H9 (cell line): ENCODE measurements around the gene NOP9. TPM values are rescaled to one million over a fixed set of nuclear protein-coding genes. Genes with fewer than 3 reads are reported as not detected.

Experiments used
- DNase-seq: peaks from one replicate; pipeline ENCODE4 v3.0.0-alpha.2; 2017
- H2AFZ ChIP-seq: one replicate; pipeline ENCODE4 v1.6.1; 2013; ENCODE audit warnings: mild to moderate bottlenecking, low read length, control low read depth, moderate library complexity
- H2AK5ac ChIP-seq: 2 replicates; pipeline ENCODE4 v1.6.1; 2013; ENCODE audit warnings: low read length, control low read depth, mixed read lengths; ENCODE audit not compliant: insufficient read length
- H2BK120ac ChIP-seq: one replicate; pipeline ENCODE4 v1.6.1; 2013; ENCODE audit warnings: low read depth, mild to moderate bottlenecking, low read length, control low read depth, inconsistent platforms; ENCODE audit not compliant: poor library complexity, severe bottlenecking
- H2BK12ac ChIP-seq: 2 replicates; pipeline ENCODE4 v1.6.1; 2013; ENCODE audit warnings: low read length, control low read depth, mixed read lengths, low read depth; ENCODE audit not compliant: insufficient read length
- H2BK15ac ChIP-seq: 2 replicates; pipeline ENCODE4 v1.6.1; 2013; ENCODE audit warnings: low read depth, low read length, control low read depth
- H2BK20ac ChIP-seq: one replicate; pipeline ENCODE4 v1.6.1; 2013; ENCODE audit warnings: low read depth, mild to moderate bottlenecking, low read length, control low read depth, inconsistent platforms; ENCODE audit not compliant: poor library complexity, severe bottlenecking
- H2BK5ac ChIP-seq: 2 replicates; pipeline ENCODE4 v1.6.1; 2013; ENCODE audit warnings: low read length, control low read depth, mixed read lengths; ENCODE audit not compliant: insufficient read length
- H3K14ac ChIP-seq: 2 replicates; pipeline ENCODE4 v1.6.1; 2013; ENCODE audit warnings: low read length, control low read depth; ENCODE audit not compliant: insufficient read depth
- H3K18ac ChIP-seq: 2 replicates; pipeline ENCODE4 v1.6.1; 2013; ENCODE audit warnings: low read depth, mild to moderate bottlenecking, mixed read lengths, low read length, control low read depth; ENCODE audit not compliant: insufficient read length
- H3K23ac ChIP-seq: 2 replicates; pipeline ENCODE4 v1.6.1; 2013; ENCODE audit warnings: low read length, control low read depth, mixed read lengths, low read depth; ENCODE audit not compliant: insufficient read length
- H3K23me2 ChIP-seq: 2 replicates; pipeline ENCODE4 v1.6.1; 2013; ENCODE audit warnings: low read depth, mild to moderate bottlenecking, mixed read lengths, low read length, control low read depth; ENCODE audit not compliant: insufficient read length, poor library complexity, severe bottlenecking
- H3K27ac ChIP-seq: 2 replicates; pipeline ENCODE4 v1.5.1; 2013; ENCODE audit warnings: low read length, control low read depth, mixed read lengths, low read depth; ENCODE audit not compliant: insufficient read length
- H3K27me3 ChIP-seq: 2 replicates; pipeline ENCODE4 v1.6.1; 2013; ENCODE audit warnings: low read length, control low read depth, inconsistent platforms; ENCODE audit not compliant: insufficient read depth
- H3K4ac ChIP-seq: 2 replicates; pipeline ENCODE4 v1.6.1; 2013; ENCODE audit warnings: low read depth, mild to moderate bottlenecking, control low read depth, inconsistent platforms, low read length, moderate library complexity
- H3K4me1 ChIP-seq: 2 replicates; pipeline ENCODE4 v1.6.1; 2013; ENCODE audit warnings: low read length, control low read depth, inconsistent platforms; ENCODE audit not compliant: insufficient read depth
- H3K4me2 ChIP-seq: 2 replicates; pipeline ENCODE4 v1.6.1; 2013; ENCODE audit warnings: low read length, control low read depth, mixed read lengths; ENCODE audit not compliant: insufficient read length, insufficient read depth
- H3K56ac ChIP-seq: 2 replicates; pipeline ENCODE4 v1.6.1; 2013; ENCODE audit warnings: low read depth, mild to moderate bottlenecking, mixed read lengths, low read length, control low read depth; ENCODE audit not compliant: insufficient read length
- H3K79me1 ChIP-seq: 2 replicates; pipeline ENCODE4 v1.6.1; 2013; ENCODE audit warnings: low read depth, mild to moderate bottlenecking, moderate library complexity, low read length, control low read depth, inconsistent platforms; ENCODE audit not compliant: insufficient read depth, poor library complexity, severe bottlenecking
- H3K79me2 ChIP-seq: 2 replicates; pipeline ENCODE4 v1.6.1; 2013; ENCODE audit warnings: low read length, control low read depth, inconsistent platforms; ENCODE audit not compliant: insufficient read depth
- H3K9ac ChIP-seq: 2 replicates; pipeline ENCODE4 v1.6.1; 2013; ENCODE audit warnings: low read length, control low read depth, mixed read lengths; ENCODE audit not compliant: insufficient read length; ENCODE audit errors: extremely low read depth
- H3K9me3 ChIP-seq: one replicate; pipeline ENCODE4 v1.6.1; 2013; ENCODE audit warnings: low read depth, low read length, inconsistent platforms; ENCODE audit not compliant: control insufficient read depth
- H3T11ph ChIP-seq: one replicate; pipeline ENCODE4 v1.6.1; 2013; ENCODE audit warnings: mild to moderate bottlenecking, low read length, control low read depth, inconsistent platforms
- H4K20me1 ChIP-seq: one replicate; pipeline ENCODE4 v1.6.1; 2013; ENCODE audit not compliant: control insufficient read depth, insufficient read length, insufficient read depth
- H4K5ac ChIP-seq: 2 replicates; pipeline ENCODE4 v1.6.1; 2013; ENCODE audit warnings: low read depth, mild to moderate bottlenecking, mixed read lengths, low read length, control low read depth; ENCODE audit not compliant: insufficient read length
- H4K8ac ChIP-seq: replicated peaks from 2 replicates; pipeline ENCODE4 v1.6.1; 2013; ENCODE audit warnings: low read length, control low read depth, mixed read lengths, low read depth; ENCODE audit not compliant: insufficient read length
- H4K91ac ChIP-seq: 2 replicates; pipeline ENCODE4 v1.6.1; 2013; ENCODE audit warnings: low read depth, mild to moderate bottlenecking, moderate library complexity, mixed read lengths, low read length, control low read depth; ENCODE audit not compliant: insufficient read length
- H3K27ac Mint-ChIP-seq, 3 experiments: 2 replicates in 2 of 3; 3 replicates in 1 of 3; pipeline ENCODE4 v1.8.0; 2020 to 2021; ENCODE audit warnings: mixed read lengths in 3 of 3, mild to moderate bottlenecking in 1 of 3, moderate library complexity in 1 of 3
- H3K27me3 Mint-ChIP-seq: 2 replicates; pipeline ENCODE4 v1.8.0; 2021; ENCODE audit warnings: low read depth, mild to moderate bottlenecking, moderate library complexity, mixed read lengths
- H3K36me3 Mint-ChIP-seq, 3 experiments: 2 replicates in 2 of 3; 3 replicates in 1 of 3; pipeline ENCODE4 v1.8.0; 2020 to 2021; ENCODE audit warnings: low read depth in 3 of 3, mixed read lengths in 3 of 3; ENCODE audit not compliant: insufficient read depth in 1 of 3
- H3K4me1 Mint-ChIP-seq, 2 experiments: 2 replicates each; pipeline ENCODE4 v1.8.0; 2020; ENCODE audit warnings: mixed read lengths in 2 of 2
- H3K4me3 Mint-ChIP-seq, 2 experiments: 2 replicates in 1 of 2; 3 replicates in 1 of 2; pipeline ENCODE4 v1.8.0; 2020 to 2021; ENCODE audit warnings: mild to moderate bottlenecking in 2 of 2, mixed read lengths in 2 of 2, moderate library complexity in 1 of 2
- H3K9me3 Mint-ChIP-seq, 2 experiments: 2 replicates in 1 of 2; 3 replicates in 1 of 2; pipeline ENCODE4 v1.8.0; 2020; ENCODE audit warnings: mild to moderate bottlenecking in 2 of 2, mixed read lengths in 2 of 2, moderate library complexity in 1 of 2
- CTCF ChIP-seq: fragments of 200-600 bp; sonication (generic); conservative IDR thresholded peaks from 3 replicates; pipeline ENCODE4 v1.8.0; 2021; ENCODE audit warnings: antibody characterized with exemption, mild to moderate bottlenecking
- WGBS: extraction: QIAGEN DNeasy Blood & Tissue Kit; methylation state at CpG from one replicate; pipeline ENCODE4 v1.1.7; 2013; ENCODE audit warnings: missing lambda C conversion rate, low lambda C conversion rate, mixed read lengths; ENCODE audit not compliant: insufficient read length; ENCODE audit errors: extremely low coverage; 5-methylcytosine and 5-hydroxymethylcytosine counted together
- total RNA-seq: library from RNA; stranded (reverse); gene quantifications from 2 replicates; pipeline ENCODE4 v1.2.1, GENCODE V29; 2021

The NOP9 gene
- total RNA-seq, 1 experiment from 2014 or later, result 34.7 TPM

GRCh38 chr14:24348186-24348585 lies 48.5 kb downstream of the NOP9 start:
- no peak overlapping the region for H3K4ac ChIP-seq
- no peaks in the 10 kb centered on the region for H3K4me1 ChIP-seq
- H4K5ac ChIP-seq, result no peak overlapping the region
- no peak overlapping the region for H3K9ac ChIP-seq
- Mint-ChIP-seq H3K4me1 (peaks cover 0 to 6% of the 10 kb centered on the region in 2 experiments; a peak in 2 of 4 replicates), H3K27me3 (peaks cover 86% of the 10 kb centered on the region), H3K4me3 (no peak overlapping the region), H3K36me3 (no peaks in the 10 kb centered on the region), H3K27ac (no peak overlapping the region), H3K9me3 (no peaks in the 10 kb centered on the region)
- H3K79me1 ChIP-seq, result no peaks in the 10 kb centered on the region
- no peak for DNase-seq
- H3T11ph ChIP-seq, result no peak overlapping the region
- H4K8ac ChIP-seq, result no peak overlapping the region
- TF ChIP-seq CTCF, result no peak
- no peak overlapping the region for H3K56ac ChIP-seq
- no CpG with 5 or more reads among the region's 2 CpGs for WGBS
- H2AFZ ChIP-seq, result no peak overlapping the region
- no peak overlapping the region for H3K27ac ChIP-seq
- H3K9me3 ChIP-seq, result no peaks in the 10 kb centered on the region
- no peaks in the 10 kb centered on the region for H3K23me2 ChIP-seq
- H2AK5ac ChIP-seq, result no peak overlapping the region
- H3K4me2 ChIP-seq, result no peak overlapping the region
- H2BK12ac ChIP-seq, result no peak overlapping the region
- no peaks in the 10 kb centered on the region; the same call in 1 of the 2 replicates for H3K27me3 ChIP-seq
- H4K91ac ChIP-seq, result no peak overlapping the region
- H2BK20ac ChIP-seq, result no peak overlapping the region
- no peak overlapping the region for H2BK120ac ChIP-seq
- no peak overlapping the region for H2BK5ac ChIP-seq
- H2BK15ac ChIP-seq, result no peak overlapping the region
- H3K79me2 ChIP-seq, result no peaks in the 10 kb centered on the region
- H3K18ac ChIP-seq, result no peak overlapping the region
- H3K14ac ChIP-seq, result no peak overlapping the region
- no peak overlapping the region for H3K23ac ChIP-seq
- no peaks in the 10 kb centered on the region for H4K20me1 ChIP-seq
